Body of pancreas (tissue), 4 donors: Measurements from ENCODE around the gene ADAM15.
A peak's percentile ranks its signal among the peaks of the same experiment; 100 is the strongest.

Experiments used
- CTCF ChIP-seq, 7 experiments: fragments of 450-650 bp in 4 of 7; fragments of 200-600 bp in 3 of 7; sonication (generic) in 3 of 7; IDR thresholded peaks; one replicate each; pipeline ENCODE4 v1.5.1; 2016 to 2019; ENCODE audit warnings: antibody characterized with exemption in 7 of 7
- POLR2A ChIP-seq, 3 donors: fragments of 450-650 bp; IDR thresholded peaks; one replicate each; pipeline ENCODE4 v1.6.1; 2016; ENCODE audit warnings: antibody characterized with exemption in 3 of 3, mild to moderate bottlenecking in 2 of 3

- no peak for TF ChIP-seq CTCF (IDR thresholded peaks at IDR 0.05)
- TF ChIP-seq POLR2A (IDR thresholded peaks at IDR 0.05) = peak; percentile 26 to 71 (median 67)
Measured at GRCh38 chr1:155063550-155064110, 12.5 kb downstream of the ADAM15 start, which contains the start of gene EFNA4.
